Measurements from ENCODE around the gene C10orf53. TPM values are rescaled to one million over a fixed set of nuclear protein-coding genes. Genes with fewer than 3 reads are reported as not detected.

C10orf53 gene
- total RNA-seq, 1 donor from 2014 or later = not detected

DNA sequence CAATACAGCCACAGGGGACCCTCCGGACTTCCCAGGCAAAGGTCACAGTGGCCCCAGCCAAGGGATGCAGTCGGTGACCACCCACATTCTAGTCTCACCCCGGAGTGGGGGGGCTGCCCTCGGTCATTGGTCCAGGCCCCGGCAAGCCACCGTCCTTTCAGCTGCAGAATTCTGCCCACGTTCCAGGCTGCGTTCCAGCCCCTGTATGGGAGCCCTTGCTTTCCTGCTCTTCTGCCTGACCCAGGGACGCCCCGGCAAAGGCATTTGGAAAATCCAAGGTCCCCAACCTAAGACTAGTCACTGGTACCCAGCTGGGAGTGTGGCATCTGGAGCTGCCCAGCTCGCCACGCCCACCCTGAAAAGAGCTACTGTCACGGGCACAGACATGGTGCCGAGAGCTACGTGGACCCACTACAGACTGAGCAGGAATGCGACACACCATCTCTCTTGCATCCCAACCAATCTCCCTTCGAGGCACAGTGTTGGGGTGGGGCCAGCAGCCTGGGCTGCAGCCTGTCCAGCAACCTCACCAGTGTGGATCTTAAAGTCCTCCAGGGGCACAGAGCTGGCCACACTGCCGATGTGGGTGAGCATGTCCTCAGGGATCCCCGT is 64.1 kb downstream of the C10orf53 start:
- H3K4me1 ChIP-seq (ENCODE audit: control insufficient read depth in 3 of 3, insufficient read depth in 3 of 3, low read length in 3 of 3) = no peaks in the 10 kb centered on the region
- H3K36me3 ChIP-seq (ENCODE audit: control insufficient read depth in 3 of 3, insufficient read depth in 3 of 3, low read length in 3 of 3) = no peaks in the 10 kb centered on the region
- H3K4me3 ChIP-seq (ENCODE audit: low read length in 3 of 3) = no peak overlapping the region
- no peak overlapping the region for H3K9ac ChIP-seq (ENCODE audit: low read depth in 1 of 3, low read length in 3 of 3)
- no peak overlapping the region for H3K27ac ChIP-seq (ENCODE audit: low read depth, low read length)
- peaks cover 3 to 16% (median 7%) of the 10 kb centered on the region in 3 donors for H3K27me3 ChIP-seq (ENCODE audit: control insufficient read depth in 3 of 3, insufficient read depth in 3 of 3, low read length in 3 of 3)
- H3K9me3 ChIP-seq (ENCODE audit: control insufficient read depth in 3 of 3, low read length in 3 of 3) = no peaks in the 10 kb centered on the region

DNA sequence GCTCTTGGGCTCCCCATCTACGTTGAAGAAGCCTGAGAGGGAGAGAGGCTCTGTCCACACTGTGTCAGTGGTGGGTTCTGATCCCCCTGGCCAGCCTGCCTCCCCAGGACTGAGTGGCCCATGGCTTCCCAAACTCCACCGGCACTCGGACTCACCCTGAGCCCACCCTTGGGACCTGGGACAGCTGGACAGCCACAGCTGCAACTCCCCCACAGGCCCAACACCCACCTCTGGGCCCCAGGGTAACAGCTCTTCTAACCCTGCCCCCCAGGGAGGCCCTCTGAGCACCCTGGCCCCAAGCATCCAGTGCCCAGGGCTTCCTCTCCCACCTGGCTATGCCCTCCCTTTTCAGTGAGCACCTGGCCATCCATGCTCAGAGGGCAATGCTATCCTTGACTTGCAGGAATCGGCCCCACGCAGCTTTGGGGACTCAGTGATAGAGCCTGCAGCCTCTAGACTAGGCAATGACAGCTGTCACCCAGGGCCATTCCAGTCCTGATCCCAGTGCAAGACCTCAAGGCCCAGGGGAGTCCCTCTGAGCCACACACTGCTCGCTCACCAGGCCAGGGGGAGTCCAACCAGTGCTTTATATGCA is 64.7 kb downstream of the C10orf53 start:
- Histone ChIP-seq H3K36me3 (ENCODE audit: control insufficient read depth in 3 of 3, insufficient read depth in 3 of 3, low read length in 3 of 3) (no peaks in the 10 kb centered on the region), H3K9ac (ENCODE audit: low read depth in 1 of 3, low read length in 3 of 3) (no peak overlapping the region), H3K9me3 (ENCODE audit: control insufficient read depth in 3 of 3, low read length in 3 of 3) (no peaks in the 10 kb centered on the region), H3K4me3 (ENCODE audit: low read length in 3 of 3) (no peak overlapping the region), H3K27me3 (ENCODE audit: control insufficient read depth in 3 of 3, insufficient read depth in 3 of 3, low read length in 3 of 3) (peaks cover 3 to 16% (median 7%) of the 10 kb centered on the region in 3 donors), H3K27ac (ENCODE audit: low read depth, low read length) (no peak overlapping the region), H3K4me1 (ENCODE audit: control insufficient read depth in 3 of 3, insufficient read depth in 3 of 3, low read length in 3 of 3) (no peaks in the 10 kb centered on the region)

DNA sequence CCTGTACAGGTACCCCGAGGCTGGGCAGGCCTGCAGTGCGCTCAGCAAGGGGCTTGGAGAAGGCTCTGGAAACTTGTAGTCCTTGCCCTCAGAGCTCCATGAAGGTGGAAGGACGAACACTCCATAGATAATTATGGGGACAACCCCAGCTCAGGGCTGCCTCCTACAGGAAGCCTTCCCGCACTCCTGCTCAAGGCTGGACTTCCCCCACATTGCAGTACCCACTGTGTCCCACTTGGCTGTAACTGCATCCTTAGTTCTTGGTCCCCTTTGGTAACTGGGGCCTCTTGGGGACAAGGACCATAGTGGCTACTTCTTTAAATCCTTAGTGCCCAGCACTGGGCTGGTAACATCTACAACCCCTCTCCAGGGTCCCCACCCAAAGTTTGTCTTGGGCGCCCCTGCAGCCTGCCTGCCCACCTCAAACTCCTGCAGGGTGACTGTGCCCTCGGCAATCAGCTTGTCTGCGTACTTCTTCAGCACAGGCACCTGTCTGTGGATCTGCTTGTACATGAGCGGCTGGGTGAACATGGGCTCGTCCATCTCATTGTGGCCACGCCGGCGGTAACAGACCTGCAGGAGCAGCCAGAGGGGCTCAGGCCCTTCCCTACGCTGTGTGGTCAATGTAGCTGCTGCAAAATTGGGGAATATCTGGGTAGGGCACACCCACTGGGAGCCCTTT is 65.6 kb downstream of the C10orf53 start:
- no peaks in the 10 kb centered on the region for H3K9me3 ChIP-seq (ENCODE audit: control insufficient read depth in 3 of 3, low read length in 3 of 3)
- H3K27ac ChIP-seq (ENCODE audit: low read depth, low read length) = no peak overlapping the region
- H3K36me3 ChIP-seq (ENCODE audit: control insufficient read depth in 3 of 3, insufficient read depth in 3 of 3, low read length in 3 of 3) = no peaks in the 10 kb centered on the region

DNA sequence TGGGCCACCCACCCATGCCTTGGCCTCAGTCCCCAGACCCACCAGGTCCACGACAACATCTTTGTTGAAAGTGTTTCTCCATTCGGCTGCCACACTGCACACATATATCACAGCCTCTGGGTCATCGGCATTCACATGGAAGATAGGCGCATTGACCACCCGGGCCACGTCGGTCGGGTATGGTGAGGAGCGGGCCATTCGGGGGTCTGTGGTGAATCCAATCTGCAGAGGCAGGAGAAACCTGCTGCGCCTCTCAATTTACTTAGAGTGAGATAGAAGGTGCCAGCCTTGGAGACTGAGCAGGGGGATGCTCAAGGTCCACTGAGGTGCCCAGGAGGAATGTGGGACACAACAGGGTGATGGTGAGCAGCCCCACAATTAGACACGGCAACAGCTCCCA is 66.3 kb downstream of the C10orf53 start:
- H3K9ac ChIP-seq (ENCODE audit: low read depth in 1 of 3, low read length in 3 of 3) = no peak overlapping the region
- H3K9me3 ChIP-seq (ENCODE audit: control insufficient read depth in 3 of 3, low read length in 3 of 3) = no peaks in the 10 kb centered on the region
- no peak overlapping the region for H3K27ac ChIP-seq (ENCODE audit: low read depth, low read length)
- H3K27me3 ChIP-seq (ENCODE audit: control insufficient read depth in 3 of 3, insufficient read depth in 3 of 3, low read length in 3 of 3) = peaks cover 3 to 19% (median 7%) of the 10 kb centered on the region in 3 donors
- no peak overlapping the region for H3K4me3 ChIP-seq (ENCODE audit: low read length in 3 of 3)
- no peaks in the 10 kb centered on the region for H3K4me1 ChIP-seq (ENCODE audit: control insufficient read depth in 3 of 3, insufficient read depth in 3 of 3, low read length in 3 of 3)
- H3K36me3 ChIP-seq (ENCODE audit: control insufficient read depth in 3 of 3, insufficient read depth in 3 of 3, low read length in 3 of 3) = no peaks in the 10 kb centered on the region

More for the DNA sequence above, 65.6 kb downstream of the C10orf53 start:
- H3K4me3 ChIP-seq (ENCODE audit: low read length in 3 of 3) = no peak overlapping the region
- H3K4me1 ChIP-seq (ENCODE audit: control insufficient read depth in 3 of 3, insufficient read depth in 3 of 3, low read length in 3 of 3) = no peaks in the 10 kb centered on the region
- H3K9ac ChIP-seq (ENCODE audit: low read depth in 1 of 3, low read length in 3 of 3) = no peak overlapping the region
- H3K27me3 ChIP-seq (ENCODE audit: control insufficient read depth in 3 of 3, insufficient read depth in 3 of 3, low read length in 3 of 3) = peaks cover 3 to 16% (median 7%) of the 10 kb centered on the region in 3 donors

DNA sequence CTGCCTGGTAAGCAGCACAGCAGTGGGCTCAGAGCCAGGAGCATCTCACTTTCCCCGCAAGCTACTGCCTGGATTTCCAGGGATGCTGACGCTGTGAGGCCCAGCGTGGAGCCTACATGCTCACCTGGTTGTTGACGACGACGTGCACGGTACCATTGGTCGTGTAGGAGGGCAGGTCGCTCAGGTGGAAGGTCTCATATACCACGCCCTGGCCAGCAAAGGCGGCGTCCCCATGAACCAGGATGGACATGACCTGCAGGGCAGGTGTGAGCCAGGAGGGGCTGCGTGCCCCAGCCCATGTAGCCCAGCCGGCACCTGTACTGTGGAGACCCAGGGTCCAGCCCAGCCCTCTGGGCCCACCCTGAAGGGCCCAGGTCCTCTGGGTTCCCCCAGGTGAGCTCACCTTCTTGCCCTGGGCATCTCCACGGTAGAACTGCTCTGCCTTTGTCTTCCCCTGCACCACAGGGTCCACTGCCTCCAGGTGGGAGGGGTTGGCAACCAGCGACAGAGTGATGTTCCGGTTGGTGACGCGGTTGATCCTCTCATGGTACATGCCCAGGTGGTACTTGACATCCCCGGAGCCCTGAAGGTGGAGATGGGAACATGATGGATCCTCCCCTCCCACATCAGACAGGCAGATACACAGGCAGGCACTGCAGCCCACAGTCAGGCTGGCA is 67.3 kb downstream of the C10orf53 start:
- H3K4me3 ChIP-seq (ENCODE audit: low read length in 3 of 3) = no peak overlapping the region
- H3K27me3 ChIP-seq (ENCODE audit: control insufficient read depth in 3 of 3, insufficient read depth in 3 of 3, low read length in 3 of 3) = peaks cover 3 to 22% (median 7%) of the 10 kb centered on the region in 3 donors
- no peak overlapping the region for H3K9ac ChIP-seq (ENCODE audit: low read depth in 1 of 3, low read length in 3 of 3)
- H3K9me3 ChIP-seq (ENCODE audit: control insufficient read depth in 3 of 3, low read length in 3 of 3) = no peaks in the 10 kb centered on the region
- no peaks in the 10 kb centered on the region for H3K36me3 ChIP-seq (ENCODE audit: control insufficient read depth in 3 of 3, insufficient read depth in 3 of 3, low read length in 3 of 3)
- H3K27ac ChIP-seq (ENCODE audit: low read depth, low read length) = no peak overlapping the region
- H3K4me1 ChIP-seq (ENCODE audit: control insufficient read depth in 3 of 3, insufficient read depth in 3 of 3, low read length in 3 of 3) = no peaks in the 10 kb centered on the region

Other genes starting within 250 kb of the C10orf53 start
- gene ERCC6, start 140.5 kb upstream of the C10orf53 start, total RNA-seq = 24.0 TPM
- gene SLC18A3, start 69.3 kb upstream of the C10orf53 start, total RNA-seq = not detected
- gene CHAT, start 65.6 kb upstream of the C10orf53 start, total RNA-seq = not detected
- gene OGDHL, start 82.7 kb downstream of the C10orf53 start, total RNA-seq = 0.52 TPM